Neural crest cell (in vitro differentiated cells): ENCODE measurements around the gene HKDC1. TPM values are rescaled to one million over a fixed set of nuclear protein-coding genes. Genes with fewer than 3 reads are reported as not detected.

ENCODE experiments used
- DNase-seq: peaks from one replicate; pipeline ENCODE4 v3.0.0; 2021; ENCODE audit warnings: low read depth, mixed read lengths, low spot score
- H3K27ac Mint-ChIP-seq: one replicate; pipeline ENCODE4 v1.8.0; 2021; ENCODE audit warnings: mild to moderate bottlenecking, mixed read lengths; ENCODE audit not compliant: unreplicated experiment
- H3K27me3 Mint-ChIP-seq: 2 replicates; pipeline ENCODE4 v1.8.0; 2021; ENCODE audit warnings: low read depth, mild to moderate bottlenecking, mixed read lengths
- H3K36me3 Mint-ChIP-seq: 2 replicates; pipeline ENCODE4 v1.8.0; 2021; ENCODE audit warnings: low read depth, mild to moderate bottlenecking, mixed read lengths
- H3K4me1 Mint-ChIP-seq: 2 replicates; pipeline ENCODE4 v1.8.0; 2021; ENCODE audit warnings: mixed read lengths
- H3K4me3 Mint-ChIP-seq: one replicate; pipeline ENCODE4 v1.8.0; 2021; ENCODE audit warnings: mild to moderate bottlenecking, mixed read lengths
- H3K9me3 Mint-ChIP-seq: 2 replicates; pipeline ENCODE4 v1.8.0; 2021; ENCODE audit warnings: mixed read lengths
- CTCF ChIP-seq: fragments of 200-600 bp; sonication (generic); conservative IDR thresholded peaks from 2 replicates; pipeline ENCODE4 v1.5.0; 2021; ENCODE audit warnings: antibody characterized with exemption, mild to moderate bottlenecking
- total RNA-seq: library from RNA; stranded (reverse); gene quantifications from 2 replicates; pipeline ENCODE4 v1.2.1, GENCODE V29; 2021

The HKDC1 gene
- total RNA-seq, 1 donor from 2014 or later = not detected

- H3K4me1 Mint-ChIP-seq = peaks cover 9% of the 10 kb centered on the region
- no peaks in the 10 kb centered on the region for H3K9me3 Mint-ChIP-seq
- H3K27me3 Mint-ChIP-seq = no peaks in the 10 kb centered on the region
- no peaks in the 10 kb centered on the region for H3K36me3 Mint-ChIP-seq
- no peak for TF ChIP-seq CTCF
- H3K27ac Mint-ChIP-seq = no peak overlapping the region
- no peak for DNase-seq
- no peak overlapping the region for H3K4me3 Mint-ChIP-seq
These were observed 91.2 kb downstream of the HKDC1 start for GRCh38 chr10:69311309-69311708.

- TF ChIP-seq CTCF = no peak
- H3K4me1 Mint-ChIP-seq = peaks cover 10% of the 10 kb centered on the region
These were observed 92.4 kb downstream of the HKDC1 start for GRCh38 chr10:69312528-69312927.

GRCh38 chr10:69315100-69315542 is 95.0 kb downstream of the HKDC1 start:
- peaks cover 19% of the 10 kb centered on the region for H3K4me1 Mint-ChIP-seq
- no peak for DNase-seq
- no peak for TF ChIP-seq CTCF
- no peaks in the 10 kb centered on the region for H3K27me3 Mint-ChIP-seq
- peak overlapping the region; percentile 58 for H3K4me3 Mint-ChIP-seq
- no peaks in the 10 kb centered on the region for H3K9me3 Mint-ChIP-seq
- no peaks in the 10 kb centered on the region for H3K36me3 Mint-ChIP-seq
- peak overlapping the region; percentile 94 for H3K27ac Mint-ChIP-seq

More at GRCh38 chr10:69312528-69312927, 92.4 kb downstream of the HKDC1 start:
- Mint-ChIP-seq H3K27me3 (no peaks in the 10 kb centered on the region), H3K4me3 (peak overlapping the region; percentile 51), H3K27ac (no peak overlapping the region), H3K9me3 (no peaks in the 10 kb centered on the region), H3K36me3 (no peaks in the 10 kb centered on the region)
- DNase-seq = no peak

GRCh38 chr10:69315610-69316312 is 95.6 kb downstream of the HKDC1 start:
- no peaks in the 10 kb centered on the region for H3K36me3 Mint-ChIP-seq
- DNase-seq = no peak
- H3K27me3 Mint-ChIP-seq = no peaks in the 10 kb centered on the region
- peak overlapping the region; percentile 94 for H3K27ac Mint-ChIP-seq
- TF ChIP-seq CTCF = no peak
- H3K4me3 Mint-ChIP-seq = peak overlapping the region; percentile 58
- peaks cover 25% of the 10 kb centered on the region for H3K4me1 Mint-ChIP-seq
- H3K9me3 Mint-ChIP-seq = no peaks in the 10 kb centered on the region

- peaks cover 32% of the 10 kb centered on the region for H3K4me1 Mint-ChIP-seq
- no peak for DNase-seq
- H3K9me3 Mint-ChIP-seq = no peaks in the 10 kb centered on the region
- H3K27ac Mint-ChIP-seq = no peak overlapping the region
- no peak for TF ChIP-seq CTCF
- H3K27me3 Mint-ChIP-seq = no peaks in the 10 kb centered on the region
- peak overlapping the region; percentile 58 for H3K4me3 Mint-ChIP-seq
- no peaks in the 10 kb centered on the region for H3K36me3 Mint-ChIP-seq
These were observed 96.4 kb downstream of the HKDC1 start for GRCh38 chr10:69316313-69317059.

Other genes with a start within 250 kb of the HKDC1 start
- gene KIFBP, start 231.5 kb upstream of the HKDC1 start, total RNA-seq = 27.7 and 27.8 TPM in 2 replicates
- gene SRGN, start 132.2 kb upstream of the HKDC1 start, total RNA-seq = not detected in 2 replicates
- 62.2 and 63.2 TPM in 2 replicates for gene VPS26A, start 96.2 kb upstream of the HKDC1 start, total RNA-seq
- 35.6 and 39.4 TPM in 2 replicates for gene SUPV3L1, start 40.1 kb upstream of the HKDC1 start, total RNA-seq
- gene HK1, start 58.2 kb downstream of the HKDC1 start, total RNA-seq = 88.8 and 93.2 TPM in 2 replicates
- not detected in 2 replicates for gene TACR2, start 196.6 kb downstream of the HKDC1 start, total RNA-seq
- gene TSPAN15, start 231.1 kb downstream of the HKDC1 start, total RNA-seq = 11.5 and 12.3 TPM in 2 replicates